ENCODE measurements around the gene CEP89.
"Not testable (repeated sequence)": the region's sequence is repeated elsewhere in the genome, so short reads cannot be mapped to it uniquely, and the experiment has no call there.

The CEP89 gene

GRCh38 chr19:32971715-32972540, at the start of gene CEP89, which contains the start of gene FAAP24:
CEP89 (minus strand) TSS chr19:32971958; CDS start chr19:32971874, 84 bp downstream.
FAAP24 (plus strand) TSS chr19:32972242; CDS start chr19:32973197, 955 bp downstream.
- H3K9me3 ChIP-seq (ENCODE audit: low read length): no peaks in the 10 kb centered on the region

DNA sequence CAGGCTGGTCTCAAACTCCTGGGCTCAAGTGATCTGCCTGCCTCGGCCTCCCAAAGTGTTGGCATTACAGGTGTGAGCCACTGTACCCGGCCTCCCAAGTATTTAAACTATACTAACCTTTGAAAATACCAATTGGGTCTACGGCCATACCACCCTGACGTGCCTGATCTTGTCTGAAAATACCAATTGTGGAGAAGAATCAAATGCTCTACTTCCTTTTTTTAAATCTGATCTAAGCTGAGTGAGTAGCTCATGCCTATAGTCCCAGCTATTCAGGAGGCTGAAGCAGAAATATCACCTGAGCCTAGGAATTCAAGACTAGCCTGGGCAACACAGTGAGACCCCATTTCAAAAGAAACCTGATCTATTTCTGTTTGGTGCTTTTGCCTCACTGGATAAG, 39.1 kb upstream of the CEP89 start:
- H3K4me1 ChIP-seq (ENCODE audit: insufficient read depth, low read length); H2AFZ ChIP-seq (ENCODE audit: low read depth, low read length); H3K9me3 ChIP-seq (ENCODE audit: low read length); H3K27me3 ChIP-seq (ENCODE audit: insufficient read depth, low read length); H3K4me3 ChIP-seq (ENCODE audit: low read length): not testable (repeated sequence)
- H3K36me3 ChIP-seq (ENCODE audit: insufficient read depth, low read length): peaks cover 20% of the 10 kb centered on the region

More at GRCh38 chr19:32971715-32972540, at the start of gene CEP89, which contains the start of gene FAAP24:
- Histone ChIP-seq H2AFZ (ENCODE audit: low read depth, low read length) (no peak within 1 kb of the TSS), H3K36me3 (ENCODE audit: insufficient read depth, low read length) (peaks cover 13% of the 10 kb centered on the region), H3K27me3 (ENCODE audit: insufficient read depth, low read length) (no peaks in the 10 kb centered on the region), H3K4me3 (ENCODE audit: low read length) (peak within 1 kb of the TSS; percentile 95), H3K4me1 (ENCODE audit: insufficient read depth, low read length) (peaks cover 5% of the 10 kb centered on the region)

DNA sequence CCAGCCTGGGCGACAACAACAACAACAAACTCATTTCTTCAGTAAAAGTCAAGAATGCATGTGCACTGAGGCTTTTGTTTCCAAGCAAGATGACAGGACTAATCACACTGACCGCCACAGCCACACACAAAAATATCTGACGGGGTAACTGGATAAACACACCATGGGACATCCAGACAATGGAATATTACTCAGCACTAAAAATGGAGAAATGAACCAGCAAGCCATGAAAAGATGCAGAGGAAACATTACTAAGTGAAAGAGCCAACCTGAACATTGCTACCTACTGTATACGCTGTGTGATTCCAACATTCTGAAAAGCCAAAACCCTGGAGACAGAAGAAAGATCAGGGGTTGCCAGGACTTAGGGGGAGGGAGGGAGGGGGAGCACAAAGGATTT, 37.0 kb upstream of the CEP89 start:
- H3K36me3 ChIP-seq (ENCODE audit: insufficient read depth, low read length): peaks cover 20% of the 10 kb centered on the region
- no peak overlapping the region for H2AFZ ChIP-seq (ENCODE audit: low read depth, low read length)
- H3K27me3 ChIP-seq (ENCODE audit: insufficient read depth, low read length): no peaks in the 10 kb centered on the region
- H3K4me1 ChIP-seq (ENCODE audit: insufficient read depth, low read length): no peaks in the 10 kb centered on the region
- H3K4me3 ChIP-seq (ENCODE audit: low read length): no peak overlapping the region
- H3K9me3 ChIP-seq (ENCODE audit: low read length): peaks cover 2% of the 10 kb centered on the region

DNA sequence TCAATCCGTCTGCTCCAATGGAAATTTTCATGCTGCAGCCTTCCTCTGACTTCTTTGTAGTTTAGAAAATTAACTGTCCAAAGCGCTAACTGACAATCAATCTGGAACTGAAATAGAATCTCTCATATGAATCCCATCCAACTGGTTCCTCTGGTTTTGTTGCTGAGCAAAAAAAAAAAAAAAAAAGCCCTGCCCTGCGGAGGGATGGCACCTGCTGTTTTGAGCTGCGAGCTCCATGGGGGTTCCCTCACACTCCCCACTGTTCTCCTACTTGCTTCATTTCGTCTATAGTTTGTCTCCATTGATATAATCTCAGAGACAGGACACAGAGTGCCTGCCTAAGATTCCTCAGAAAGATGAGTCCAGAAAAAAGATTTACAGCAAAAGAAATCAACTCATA, 33.7 kb upstream of the CEP89 start:
- no peaks in the 10 kb centered on the region for H3K27me3 ChIP-seq (ENCODE audit: insufficient read depth, low read length)
- H3K9me3 ChIP-seq (ENCODE audit: low read length): peaks cover 2% of the 10 kb centered on the region
- peaks cover 12% of the 10 kb centered on the region for H3K36me3 ChIP-seq (ENCODE audit: insufficient read depth, low read length)
- no peaks in the 10 kb centered on the region for H3K4me1 ChIP-seq (ENCODE audit: insufficient read depth, low read length)
- H2AFZ ChIP-seq (ENCODE audit: low read depth, low read length): no peak overlapping the region
- H3K4me3 ChIP-seq (ENCODE audit: low read length): no peak overlapping the region

DNA sequence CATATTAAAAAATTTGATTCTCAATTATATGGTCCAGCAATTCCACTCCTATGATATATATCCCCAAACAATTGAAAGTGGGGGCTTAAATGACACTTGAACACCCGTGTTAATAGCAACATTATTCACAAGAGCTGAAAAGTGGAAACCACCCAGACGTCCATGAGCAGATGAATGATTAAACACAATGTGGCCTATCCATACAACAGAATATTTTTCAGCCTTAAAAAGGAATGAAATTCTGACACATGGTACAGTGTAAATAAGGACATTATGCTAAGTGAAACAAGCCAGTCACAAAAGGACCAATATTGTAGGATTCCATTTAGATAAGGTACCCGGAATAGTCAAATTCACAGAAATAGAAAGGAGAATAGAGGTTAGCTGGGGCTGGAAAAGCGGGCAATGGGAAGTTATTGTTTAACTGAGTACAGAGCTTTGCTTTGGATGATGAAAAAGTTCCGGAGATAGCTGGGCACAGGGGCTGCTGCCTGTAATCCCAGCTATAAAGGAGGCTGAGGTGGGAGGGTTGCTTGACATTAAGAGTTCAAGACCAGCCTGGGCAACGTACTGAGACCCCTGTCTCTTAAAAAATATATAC, 31.8 kb upstream of the CEP89 start:
- not testable (repeated sequence) for H3K4me3 ChIP-seq (ENCODE audit: low read length); H3K9me3 ChIP-seq (ENCODE audit: low read length); H2AFZ ChIP-seq (ENCODE audit: low read depth, low read length); H3K27me3 ChIP-seq (ENCODE audit: insufficient read depth, low read length); H3K4me1 ChIP-seq (ENCODE audit: insufficient read depth, low read length)
- H3K36me3 ChIP-seq (ENCODE audit: insufficient read depth, low read length): peaks cover 10% of the 10 kb centered on the region

GRCh38 chr19:33002126-33002865, 30.5 kb upstream of the CEP89 start:
- H2AFZ ChIP-seq (ENCODE audit: low read depth, low read length); H3K4me3 ChIP-seq (ENCODE audit: low read length); H3K9me3 ChIP-seq (ENCODE audit: low read length); H3K27me3 ChIP-seq (ENCODE audit: insufficient read depth, low read length); H3K4me1 ChIP-seq (ENCODE audit: insufficient read depth, low read length): not testable (repeated sequence)
- peaks cover 12% of the 10 kb centered on the region for H3K36me3 ChIP-seq (ENCODE audit: insufficient read depth, low read length)

DNA sequence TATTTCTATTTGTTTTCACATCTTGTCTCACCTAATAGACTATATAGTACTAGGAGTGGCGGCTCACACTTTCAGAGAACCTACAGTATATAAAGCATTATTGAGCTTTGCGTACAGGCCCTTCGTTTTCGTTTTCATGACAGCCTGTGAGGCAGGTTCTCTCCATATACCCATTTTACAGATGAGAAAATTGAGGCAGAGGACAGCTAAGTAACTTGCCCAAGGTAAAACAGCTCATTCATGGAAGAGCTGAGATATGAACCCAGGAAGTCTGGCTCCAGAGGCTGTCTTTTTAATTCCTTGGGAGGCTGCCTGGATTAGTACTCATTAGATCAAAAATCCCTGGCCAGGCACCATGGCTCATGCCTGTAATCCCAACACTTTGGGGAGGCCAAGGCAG, 29.2 kb upstream of the CEP89 start:
- Histone ChIP-seq H3K9me3 (ENCODE audit: low read length) (no peaks in the 10 kb centered on the region), H3K27me3 (ENCODE audit: insufficient read depth, low read length) (no peaks in the 10 kb centered on the region), H3K36me3 (ENCODE audit: insufficient read depth, low read length) (peaks cover 10% of the 10 kb centered on the region)

GRCh38 chr19:33000510-33000909, 28.8 kb upstream of the CEP89 start:
- Histone ChIP-seq H3K27me3 (ENCODE audit: insufficient read depth, low read length) (no peaks in the 10 kb centered on the region), H3K9me3 (ENCODE audit: low read length) (no peaks in the 10 kb centered on the region), H3K4me1 (ENCODE audit: insufficient read depth, low read length) (no peaks in the 10 kb centered on the region), H2AFZ (ENCODE audit: low read depth, low read length) (no peak overlapping the region), H3K36me3 (ENCODE audit: insufficient read depth, low read length) (peaks cover 11% of the 10 kb centered on the region), H3K4me3 (ENCODE audit: low read length) (no peak overlapping the region)

More for the DNA sequence above, 29.2 kb upstream of the CEP89 start:
- Histone ChIP-seq H3K4me1 (ENCODE audit: insufficient read depth, low read length) (no peaks in the 10 kb centered on the region), H3K4me3 (ENCODE audit: low read length) (no peak overlapping the region), H2AFZ (ENCODE audit: low read depth, low read length) (no peak overlapping the region)

GRCh38 chr19:32998722-32999121, 27.0 kb upstream of the CEP89 start:
- no peaks in the 10 kb centered on the region for H3K9me3 ChIP-seq (ENCODE audit: low read length)
- H3K27me3 ChIP-seq (ENCODE audit: insufficient read depth, low read length): no peaks in the 10 kb centered on the region
- no peak overlapping the region for H2AFZ ChIP-seq (ENCODE audit: low read depth, low read length)
- no peak overlapping the region for H3K4me3 ChIP-seq (ENCODE audit: low read length)
- H3K4me1 ChIP-seq (ENCODE audit: insufficient read depth, low read length): no peaks in the 10 kb centered on the region
- H3K36me3 ChIP-seq (ENCODE audit: insufficient read depth, low read length): peaks cover 14% of the 10 kb centered on the region

DNA sequence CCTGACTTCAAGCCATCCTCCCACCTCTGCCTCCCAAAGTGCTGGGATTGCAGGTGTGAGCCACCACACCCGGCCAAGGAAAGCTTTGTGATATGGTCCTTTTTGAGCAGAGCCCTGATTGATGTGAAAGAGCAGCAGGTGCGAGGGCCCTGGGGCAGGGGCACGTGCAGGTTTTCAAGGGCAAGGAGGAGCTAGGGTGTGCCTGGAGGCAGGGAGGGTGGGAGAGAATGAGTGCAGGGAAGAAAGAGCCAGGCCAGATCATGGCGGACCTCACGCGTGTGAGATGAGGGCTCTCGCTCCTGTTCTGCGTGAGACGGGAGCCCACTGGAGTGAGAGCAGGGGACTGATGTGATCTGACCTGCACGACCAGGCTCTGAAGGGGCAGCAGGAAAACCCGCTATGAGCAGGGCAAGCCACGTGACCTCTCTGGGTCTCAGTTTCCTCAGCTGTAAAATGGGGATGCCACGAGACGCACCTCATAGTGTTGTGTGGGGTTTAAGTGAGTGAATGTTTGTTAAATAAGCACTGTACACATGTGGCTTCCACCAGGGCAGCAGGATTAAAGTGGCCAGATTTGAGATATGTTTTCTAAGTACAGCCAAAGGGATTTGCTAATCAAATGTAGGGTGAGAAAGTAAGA, 26.1 kb upstream of the CEP89 start:
- peaks cover 14% of the 10 kb centered on the region for H3K36me3 ChIP-seq (ENCODE audit: insufficient read depth, low read length)
- no peak overlapping the region for H3K4me3 ChIP-seq (ENCODE audit: low read length)
- no peaks in the 10 kb centered on the region for H3K9me3 ChIP-seq (ENCODE audit: low read length)
- H3K4me1 ChIP-seq (ENCODE audit: insufficient read depth, low read length): no peaks in the 10 kb centered on the region
- H3K27me3 ChIP-seq (ENCODE audit: insufficient read depth, low read length): no peaks in the 10 kb centered on the region
- H2AFZ ChIP-seq (ENCODE audit: low read depth, low read length): no peak overlapping the region

GRCh38 chr19:32997061-32997464, 25.3 kb upstream of the CEP89 start:
- not testable (repeated sequence) for H3K4me3 ChIP-seq (ENCODE audit: low read length); H3K4me1 ChIP-seq (ENCODE audit: insufficient read depth, low read length); H3K27me3 ChIP-seq (ENCODE audit: insufficient read depth, low read length); H2AFZ ChIP-seq (ENCODE audit: low read depth, low read length); H3K9me3 ChIP-seq (ENCODE audit: low read length)
- peaks cover 15% of the 10 kb centered on the region for H3K36me3 ChIP-seq (ENCODE audit: insufficient read depth, low read length)

- H3K4me3 ChIP-seq (ENCODE audit: low read length); H3K27me3 ChIP-seq (ENCODE audit: insufficient read depth, low read length); H2AFZ ChIP-seq (ENCODE audit: low read depth, low read length); H3K9me3 ChIP-seq (ENCODE audit: low read length); H3K4me1 ChIP-seq (ENCODE audit: insufficient read depth, low read length): not testable (repeated sequence)
- H3K36me3 ChIP-seq (ENCODE audit: insufficient read depth, low read length): peaks cover 15% of the 10 kb centered on the region
These were observed 24.2 kb upstream of the CEP89 start for GRCh38 chr19:32995966-32996365.

DNA sequence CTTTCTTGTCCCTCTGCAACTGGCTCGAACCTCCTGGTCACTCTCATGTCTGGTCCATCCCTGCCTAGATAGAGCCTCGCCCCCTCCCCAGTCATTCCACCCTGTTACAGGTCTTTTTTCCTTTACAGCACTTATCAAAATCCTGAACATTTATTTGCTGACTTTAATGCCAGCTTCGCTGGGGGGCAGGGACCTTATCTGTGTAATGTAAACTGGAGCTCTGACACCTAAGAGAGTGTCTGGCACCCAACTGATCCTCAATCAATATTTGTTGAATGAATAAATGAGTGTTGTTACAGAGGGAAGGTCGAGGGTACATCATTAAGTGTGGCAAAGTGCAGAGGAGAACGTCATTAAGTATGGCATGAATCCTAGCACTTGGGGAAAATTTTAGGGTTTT, 17.0 kb upstream of the CEP89 start:
- no peaks in the 10 kb centered on the region for H3K9me3 ChIP-seq (ENCODE audit: low read length)
- H3K4me1 ChIP-seq (ENCODE audit: insufficient read depth, low read length): no peaks in the 10 kb centered on the region
- H3K27me3 ChIP-seq (ENCODE audit: insufficient read depth, low read length): no peaks in the 10 kb centered on the region
- H3K36me3 ChIP-seq (ENCODE audit: insufficient read depth, low read length): peaks cover 19% of the 10 kb centered on the region
- no peak overlapping the region for H2AFZ ChIP-seq (ENCODE audit: low read depth, low read length)
- no peak overlapping the region for H3K4me3 ChIP-seq (ENCODE audit: low read length)
